HS-27A (cell line): ENCODE results near the gene HTT-AS.

Source experiments
- DNase-seq: peaks from one replicate; pipeline ENCODE4 v3.0.0-alpha.2; 2012; ENCODE audit warnings: low read depth, missing footprints

HTT-AS gene

DNA sequence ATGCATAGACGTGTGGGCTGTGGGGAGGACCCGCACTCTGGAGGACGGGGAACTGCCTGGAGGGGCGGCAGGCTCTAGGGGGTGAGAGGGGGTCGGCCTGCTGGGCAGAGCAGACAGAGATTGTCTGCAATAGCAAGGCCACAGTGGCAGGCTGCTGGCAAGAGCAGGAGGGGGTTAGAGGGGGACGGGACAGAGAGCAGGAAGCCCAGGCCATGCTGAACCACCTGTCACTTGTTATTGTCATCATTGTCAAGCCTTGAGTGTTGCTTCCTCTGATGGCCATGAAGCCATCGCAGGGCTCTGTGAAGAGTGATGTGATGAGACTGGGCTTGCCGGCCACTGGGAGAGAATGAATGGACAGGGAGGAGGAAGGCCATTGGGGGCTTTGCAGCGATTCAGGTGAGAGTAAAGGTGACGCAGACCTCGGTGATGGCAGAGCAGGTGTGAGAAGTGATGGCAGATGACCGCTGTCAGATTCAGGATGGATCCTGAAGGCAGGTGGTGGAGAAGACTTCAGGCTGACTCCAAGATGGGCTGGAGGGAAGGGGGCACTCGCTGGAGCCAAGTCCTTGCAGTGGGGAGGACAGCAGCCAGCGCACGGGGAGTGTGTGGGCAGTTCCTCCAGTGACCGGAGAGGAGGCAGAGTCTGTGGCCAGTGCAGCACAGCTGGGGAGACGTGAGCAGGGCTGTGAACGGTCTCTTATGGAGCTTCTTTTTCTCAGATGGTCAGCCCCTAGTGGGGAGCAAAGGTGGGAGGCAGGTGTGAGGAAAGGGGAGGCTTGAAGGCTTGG lies 43.6 kb downstream of the HTT-AS start:
- DNase-seq: no peak

DNA sequence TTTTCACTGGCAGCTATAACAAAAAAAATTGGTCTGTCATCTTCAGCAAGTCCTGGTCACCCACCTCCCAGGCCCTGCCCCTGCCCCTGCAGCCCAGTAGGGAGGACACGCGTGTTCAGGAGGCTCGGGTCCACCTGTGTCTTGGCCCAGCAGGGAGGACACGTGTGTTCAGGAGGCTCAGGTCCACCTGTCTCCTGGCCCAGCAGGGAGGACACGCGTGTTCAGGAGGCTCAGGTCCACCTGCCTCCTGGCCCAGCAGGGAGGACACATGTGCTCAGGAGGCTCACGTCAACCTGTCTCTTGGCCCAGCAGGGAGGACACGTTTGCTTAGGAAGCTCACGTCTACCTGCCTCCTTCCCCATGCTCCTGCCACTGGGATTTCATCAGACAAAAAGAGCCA lies 44.9 kb downstream of the HTT-AS start:
- DNase-seq: no peak

DNA sequence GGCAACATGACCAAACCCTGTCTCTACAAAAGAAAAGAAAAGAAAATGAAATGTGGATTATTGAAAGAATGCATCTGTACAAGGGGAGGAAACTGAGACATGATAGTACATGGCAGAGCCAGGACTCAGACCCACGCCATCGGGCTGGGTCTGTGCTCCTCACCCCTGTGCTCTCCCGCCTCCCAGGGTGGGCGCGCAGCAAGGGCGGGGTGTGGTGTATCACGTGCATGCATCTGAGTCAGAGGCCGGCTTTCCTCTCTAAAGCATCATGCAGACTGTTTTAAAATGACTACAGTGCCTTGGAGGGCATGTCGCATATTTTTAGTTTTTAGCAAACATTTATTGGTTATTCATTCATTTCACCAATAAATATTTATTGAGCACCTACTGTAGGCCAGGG lies 47.8 kb downstream of the HTT-AS start:
- no peak for DNase-seq

DNA sequence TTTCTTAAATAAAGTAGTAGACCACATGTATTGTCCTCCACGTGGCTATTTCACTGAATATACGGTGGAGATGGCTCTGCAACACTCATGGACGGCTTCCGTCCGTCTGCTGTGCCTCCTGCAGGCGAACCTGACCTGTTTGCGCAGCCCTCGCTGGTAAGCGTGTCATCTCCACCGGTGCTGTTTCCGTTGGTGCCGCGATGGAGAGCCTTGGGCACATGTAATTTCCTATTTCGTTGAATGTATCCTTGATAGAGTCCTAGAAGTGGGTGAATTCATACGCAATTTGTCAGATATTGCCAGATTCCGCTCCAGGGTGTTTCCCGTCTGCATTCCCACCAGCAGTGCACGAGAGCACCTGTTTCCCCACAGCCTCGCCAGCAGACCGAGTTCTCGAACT lies 48.5 kb downstream of the HTT-AS start:
- no peak for DNase-seq

DNA sequence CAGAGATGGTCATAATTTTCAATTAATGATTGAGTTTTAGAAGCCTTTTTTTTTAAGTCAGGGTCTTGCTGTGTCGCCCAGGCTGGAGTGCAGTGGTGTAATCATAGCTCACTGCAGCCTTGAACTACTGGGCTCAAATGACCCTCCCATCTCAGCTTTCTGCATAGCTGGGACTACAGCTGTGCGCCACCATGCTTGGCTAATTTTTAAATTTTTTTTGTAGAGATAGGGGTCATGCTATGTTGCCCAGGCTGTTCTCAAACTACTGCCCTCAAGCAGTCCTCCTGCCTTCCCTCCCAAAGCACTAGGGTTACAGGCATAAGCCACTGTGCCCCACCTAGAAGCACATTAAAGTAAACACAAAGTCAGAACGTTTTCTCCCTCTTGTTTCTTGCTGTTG lies 51.7 kb downstream of the HTT-AS start:
- DNase-seq: no peak

DNA sequence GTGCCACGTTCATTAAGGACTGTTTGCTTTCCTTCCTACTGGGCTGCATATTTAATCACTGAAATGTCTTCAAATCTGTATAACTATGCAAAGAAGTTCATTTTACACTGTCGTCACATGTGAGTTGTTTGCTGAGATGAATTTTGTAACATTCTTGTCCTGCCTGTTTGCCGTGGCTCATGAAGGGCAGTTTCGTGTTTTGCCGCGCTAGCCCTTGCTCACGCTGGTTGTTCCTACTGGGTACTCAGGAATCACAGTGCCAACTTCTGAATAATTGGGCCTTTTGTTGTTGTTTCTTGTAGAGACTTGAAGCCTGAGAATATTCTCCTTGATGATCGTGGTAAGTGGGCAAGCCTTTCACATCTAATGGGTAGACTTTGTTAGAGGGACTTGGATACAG lies 52.2 kb downstream of the HTT-AS start:
- no peak for DNase-seq

DNA sequence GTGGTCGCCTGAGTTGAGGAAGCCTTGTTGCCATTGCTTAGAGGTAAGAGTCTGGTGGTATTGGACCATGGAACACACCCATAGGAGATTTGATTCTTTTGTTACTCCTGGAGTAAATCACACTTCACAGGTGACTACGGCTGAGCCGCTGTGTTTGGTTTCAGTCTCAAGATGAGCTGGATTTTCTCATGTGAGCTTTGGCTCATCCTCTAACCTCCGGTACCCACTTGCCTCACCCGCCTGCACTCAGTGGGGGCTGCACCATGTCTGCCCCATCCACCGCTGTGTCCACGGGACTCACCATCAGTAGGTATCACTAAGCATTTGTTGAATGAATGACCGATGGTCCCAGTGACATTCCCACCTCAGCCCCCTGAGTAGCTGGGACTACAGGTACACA lies 52.7 kb downstream of the HTT-AS start:
- DNase-seq: no peak

DNA sequence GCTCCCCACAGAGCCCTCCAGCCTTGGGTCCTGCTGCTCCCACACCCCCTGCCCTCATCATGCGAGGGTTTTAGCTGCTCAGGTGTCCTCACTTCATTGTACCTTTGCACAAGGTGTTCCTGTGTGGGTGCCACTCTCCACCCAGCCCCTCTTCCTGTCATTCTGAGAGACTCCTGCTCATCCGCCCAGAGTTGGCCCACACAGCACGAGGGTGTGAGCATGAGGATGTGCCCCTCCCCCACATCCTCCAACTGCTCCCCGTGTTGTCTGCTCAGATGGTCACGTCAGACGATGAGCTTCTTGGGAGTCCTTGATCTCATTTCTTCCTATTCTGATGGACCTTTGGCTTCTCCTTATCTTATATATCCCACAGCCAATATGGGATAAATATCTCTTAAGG lies 53.2 kb downstream of the HTT-AS start:
- no peak for DNase-seq

DNA sequence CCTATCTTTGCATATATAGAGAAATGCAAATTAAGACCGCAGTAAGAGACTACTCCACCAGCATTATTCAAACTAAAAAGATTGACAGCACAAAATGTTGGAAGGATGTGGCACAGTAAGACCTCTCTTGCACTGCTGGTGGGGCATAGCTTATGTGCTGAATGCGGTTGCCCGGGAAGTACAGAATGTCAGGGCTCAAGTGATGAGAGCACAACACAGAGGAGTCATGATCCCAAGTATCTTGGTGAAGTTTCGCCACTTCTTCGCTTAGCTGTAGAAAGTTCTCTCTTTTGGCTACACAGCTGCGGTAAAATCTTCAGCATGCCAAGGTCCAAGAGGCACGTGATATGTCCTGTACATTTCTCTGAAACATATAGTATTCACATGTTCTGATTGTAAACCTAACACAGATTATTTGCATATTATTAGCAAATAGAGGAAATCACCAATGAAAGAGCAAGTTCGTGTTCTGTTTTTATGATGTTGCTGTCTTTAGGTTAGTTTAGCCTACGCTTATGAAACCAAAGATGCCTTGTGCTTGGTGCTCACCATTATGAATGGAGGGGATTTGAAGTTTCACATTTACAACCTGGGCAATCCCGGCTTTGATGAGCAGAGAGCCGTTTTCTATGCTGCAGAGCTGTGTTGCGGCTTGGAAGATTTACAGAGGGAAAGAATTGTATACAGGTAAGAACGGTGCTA lies 55.0 kb downstream of the HTT-AS start:
- no peak for DNase-seq

DNA sequence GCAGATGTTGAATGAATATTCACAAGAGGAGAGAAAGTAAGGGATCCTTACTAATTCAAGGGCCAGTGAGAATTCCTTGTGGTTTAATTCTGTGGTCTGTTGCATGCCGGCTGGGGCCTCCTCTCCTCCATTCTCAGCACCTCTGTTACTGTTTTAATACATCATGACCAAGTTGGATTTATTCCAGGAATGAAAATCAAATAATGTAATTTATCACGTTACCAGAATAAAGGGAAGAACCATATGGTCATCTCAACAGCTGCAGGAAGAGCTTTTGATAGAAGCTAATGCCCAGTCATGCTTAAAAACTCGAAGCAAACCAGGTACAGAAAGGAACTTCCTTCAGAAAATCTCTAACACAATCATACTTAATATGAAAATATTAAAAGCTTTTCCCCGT lies 56.8 kb downstream of the HTT-AS start:
- no peak for DNase-seq

DNA sequence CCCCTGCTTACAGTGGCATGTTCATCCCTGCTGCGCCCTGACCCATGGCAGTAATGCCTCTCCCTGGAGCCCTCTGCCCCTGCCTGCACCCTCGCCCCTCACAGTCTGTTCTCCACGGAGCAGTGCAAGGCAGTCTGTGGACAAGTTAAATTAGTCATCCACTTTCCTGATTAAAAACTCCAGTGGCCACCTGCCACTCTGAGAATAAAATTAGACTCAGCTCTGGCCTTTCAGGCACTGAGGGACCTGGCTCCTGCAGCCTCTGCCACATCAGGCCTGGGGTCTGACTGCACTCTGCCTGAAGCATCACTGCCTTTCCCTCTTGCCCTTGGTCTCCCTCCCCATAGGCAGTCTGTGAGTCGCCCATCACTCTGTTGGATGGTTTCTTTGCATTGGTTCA lies 57.4 kb downstream of the HTT-AS start:
- DNase-seq: no peak

DNA sequence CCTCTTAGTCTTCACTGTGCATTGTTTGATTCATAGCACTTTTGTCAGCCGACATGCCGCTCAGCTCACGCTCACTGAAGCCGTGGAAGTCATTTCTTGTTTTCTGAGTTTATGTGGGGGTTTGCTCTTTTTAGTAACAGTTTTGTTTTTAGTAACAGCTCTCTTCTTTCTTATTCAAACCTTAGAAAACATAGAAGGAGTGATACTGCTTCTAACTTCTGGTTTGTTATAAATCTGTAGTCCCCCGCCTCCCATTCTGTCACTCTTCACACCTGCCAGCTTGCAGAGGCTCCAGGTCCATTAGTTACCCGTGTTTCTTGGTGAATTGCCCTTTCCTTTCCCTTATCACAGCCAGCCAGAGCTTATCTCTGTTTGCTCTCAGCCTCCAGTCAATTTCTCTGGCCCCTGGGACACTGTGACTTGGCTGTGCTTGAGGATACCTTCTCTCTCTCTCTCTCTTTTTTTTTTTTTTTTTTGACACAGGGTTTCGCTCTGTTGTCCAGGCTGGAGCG lies 60.4 kb downstream of the HTT-AS start:
- no peak for DNase-seq
